Renal pelvis (tissue), 4 donors: ENCODE data around the gene ADM5. TPM values are rescaled to one million over a fixed set of nuclear protein-coding genes. Genes with fewer than 3 reads are reported as not detected.

Source experiments
- DNase-seq: peaks from one replicate; pipeline ENCODE4 v3.0.0-alpha.2; 2013
- polyA plus RNA-seq, 3 donors: library from polyadenylated mRNA; unstranded; fragments of 120-200 nt; gene quantifications; one replicate each; pipeline ENCODE4 v1.2.1, GENCODE V29; 2013; ENCODE audit not compliant: insufficient read length in 3 of 3

ADM5 gene
- polyA plus RNA-seq, 3 donors: 1.3 to 2.3 (median 2.1) TPM

GRCh38 chr19:49657493-49658138, 31.8 kb upstream of the ADM5 start:
- no peak for DNase-seq

GRCh38 chr19:49658139-49658517, 31.3 kb upstream of the ADM5 start:
- no peak for DNase-seq

GRCh38 chr19:49658566-49659442, 30.6 kb upstream of the ADM5 start:
- no peak for DNase-seq

GRCh38 chr19:49660338-49660961, 28.9 kb upstream of the ADM5 start:
- no peak for DNase-seq

GRCh38 chr19:49662011-49662410, 27.4 kb upstream of the ADM5 start:
- no peak for DNase-seq

GRCh38 chr19:49663224-49663623, 26.2 kb upstream of the ADM5 start:
- no peak for DNase-seq

GRCh38 chr19:49664171-49665035, 25.0 kb upstream of the ADM5 start:
- peak; percentile 84 for DNase-seq

- DNase-seq: no peak
Observed at GRCh38 chr19:49665036-49665350, 24.4 kb upstream of the ADM5 start.

GRCh38 chr19:49665351-49666119, 23.9 kb upstream of the ADM5 start, which contains the start of the genes BCL2L12 and IRF3:
Gene BCL2L12 (plus strand): TSS chr19:49665933. CDS start chr19:49666693, 760 bp downstream.
Gene IRF3 (minus strand): TSS chr19:49665857. CDS start chr19:49664838, 1,019 bp downstream.
- peak; percentile 96 for DNase-seq

GRCh38 chr19:49666120-49666444, 23.3 kb upstream of the ADM5 start:
- no peak for DNase-seq

GRCh38 chr19:49667473-49667872, 21.9 kb upstream of the ADM5 start:
- no peak for DNase-seq

- DNase-seq: no peak
Observed at GRCh38 chr19:49669516-49669915, 19.9 kb upstream of the ADM5 start.

GRCh38 chr19:49672131-49672919, 17.1 kb upstream of the ADM5 start:
- DNase-seq: peak; percentile 66

GRCh38 chr19:49676136-49676783, 13.1 kb upstream of the ADM5 start:
- peak; percentile 92 for DNase-seq

- peak; percentile 100 for DNase-seq
Observed at GRCh38 chr19:49676784-49677230, 12.6 kb upstream of the ADM5 start.

- DNase-seq: no peak
Observed at GRCh38 chr19:49677231-49677900, 12.0 kb upstream of the ADM5 start, which contains the start of gene PRMT1. Gene PRMT1 (plus strand): TSS chr19:49677271. CDS start chr19:49677281, 10 bp downstream.

GRCh38 chr19:49677901-49678674, 11.3 kb upstream of the ADM5 start:
- peak; percentile 90 for DNase-seq
